ENCODE data around the gene VPS35L.

Gene VPS35L
- 30.0 reads per million, percentile 56 among the genes with 10 or more reads in this experiment for total RNA-seq

DNA sequence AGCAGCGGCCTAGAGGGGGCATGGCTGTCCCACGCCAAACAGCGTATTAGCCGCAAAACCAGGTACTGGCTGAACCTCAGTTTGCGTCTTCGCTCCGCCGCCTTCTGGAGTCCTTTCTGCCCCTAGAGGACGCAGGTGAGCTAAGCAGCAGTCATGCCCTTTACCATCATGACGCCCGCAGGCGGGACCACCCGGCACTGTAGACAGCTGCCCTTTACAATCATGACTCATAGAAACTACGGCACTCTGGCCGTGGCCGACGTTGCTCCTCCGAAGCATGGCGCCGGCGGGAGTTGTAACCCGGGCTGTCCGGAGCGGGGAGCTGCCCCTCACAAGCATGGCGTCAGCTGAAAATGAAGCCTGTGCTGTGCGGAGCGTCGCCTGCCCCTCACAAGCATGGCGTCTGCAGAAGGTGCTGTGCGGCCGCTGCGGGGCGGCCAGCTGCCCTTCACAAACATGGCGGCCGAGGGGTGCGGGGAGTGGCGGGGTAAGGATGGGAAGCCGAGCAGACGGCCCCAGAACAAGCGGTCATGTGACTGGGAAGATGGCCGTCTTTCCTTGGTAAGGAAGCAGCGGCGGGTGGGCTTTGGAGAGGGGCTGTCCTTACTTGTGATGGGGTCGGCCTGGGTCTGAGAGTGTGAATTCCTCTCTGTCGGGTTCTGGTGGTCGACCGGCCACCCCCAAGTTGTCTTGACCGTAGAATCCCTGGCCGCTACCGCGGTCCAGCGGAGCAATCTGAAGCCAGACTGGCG is at the start of gene VPS35L:
VPS35L (plus strand) TSS at position 518 of the 752 bp plus-strand sequence; CDS start at position 545, 27 bp downstream.
- peak; percentile 97 for DNase-seq

- DNase-seq: no peak
These were observed 48.5 kb upstream of the VPS35L start for GRCh38 chr16:19506965-19507364.

GRCh38 chr16:19507867-19508266 is 47.6 kb upstream of the VPS35L start:
- DNase-seq: no peak

DNA sequence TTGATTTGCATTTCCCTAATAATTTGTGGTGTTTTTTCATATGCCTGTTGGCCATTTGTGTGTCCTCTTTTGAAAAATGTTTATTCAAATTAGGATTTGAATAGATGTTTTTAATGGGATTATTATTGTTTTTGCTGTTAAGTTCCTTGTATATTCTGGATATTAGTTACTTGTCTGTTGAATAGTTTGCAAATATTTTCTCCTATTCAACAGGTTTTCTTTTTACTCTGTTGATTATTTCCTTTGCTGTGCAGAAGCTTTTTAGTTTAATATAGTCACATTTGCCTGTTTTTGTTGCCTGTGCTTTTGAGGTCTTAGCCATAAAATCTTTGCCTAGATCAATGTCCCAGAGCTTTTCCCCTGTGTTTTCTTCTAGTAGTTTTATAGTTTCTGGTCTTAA is 43.2 kb upstream of the VPS35L start:
- no peak for DNase-seq

DNA sequence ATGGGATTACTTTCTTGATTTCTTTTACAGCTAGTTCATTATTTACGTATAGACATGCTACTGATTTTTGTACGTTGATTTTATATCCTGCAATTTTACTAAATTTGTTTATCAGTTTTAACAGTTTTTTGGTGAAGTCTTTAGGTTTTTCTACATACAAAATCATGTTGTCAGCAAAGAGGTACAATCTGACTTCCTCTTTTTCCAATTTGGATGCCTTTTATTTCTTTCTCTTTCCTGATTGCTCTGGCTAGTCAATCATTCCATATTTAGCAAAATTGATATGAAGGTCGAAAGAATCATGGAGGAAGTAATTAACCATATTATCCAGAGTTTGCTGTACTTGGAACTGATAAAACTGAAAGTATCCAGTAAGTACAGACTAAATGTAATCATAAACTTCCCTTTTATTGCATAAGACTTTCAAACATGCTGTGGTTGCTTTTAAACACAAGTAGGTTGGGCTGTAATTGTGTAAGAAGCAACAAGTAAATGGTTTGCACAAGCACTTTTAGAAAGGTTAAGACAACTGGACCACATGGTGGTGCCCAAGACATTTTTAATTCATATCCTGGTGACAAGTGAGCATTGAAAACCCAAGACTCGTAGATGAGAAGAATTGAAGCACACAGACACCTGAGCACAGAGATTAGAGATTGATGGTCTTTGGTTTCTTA is 42.0 kb upstream of the VPS35L start:
- DNase-seq: no peak

DNA sequence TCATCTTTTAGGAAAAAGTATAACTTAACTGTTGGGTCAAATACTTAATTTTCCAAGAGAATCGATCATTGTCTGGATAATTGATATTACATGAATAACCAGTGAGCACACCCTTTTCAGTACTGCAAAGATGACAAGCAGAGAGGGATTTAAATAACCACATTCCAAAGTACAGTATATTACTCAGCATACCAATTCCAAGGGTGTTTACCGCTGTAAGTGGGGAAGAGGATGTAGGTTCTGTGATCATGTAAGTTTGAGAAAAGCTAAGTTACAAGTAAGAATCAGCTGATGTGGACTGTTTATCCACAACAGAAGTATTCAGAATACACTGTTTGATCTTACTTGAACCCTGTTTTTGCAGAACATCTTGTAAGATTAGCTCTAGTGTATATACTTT is 39.7 kb upstream of the VPS35L start:
- no peak for DNase-seq

DNA sequence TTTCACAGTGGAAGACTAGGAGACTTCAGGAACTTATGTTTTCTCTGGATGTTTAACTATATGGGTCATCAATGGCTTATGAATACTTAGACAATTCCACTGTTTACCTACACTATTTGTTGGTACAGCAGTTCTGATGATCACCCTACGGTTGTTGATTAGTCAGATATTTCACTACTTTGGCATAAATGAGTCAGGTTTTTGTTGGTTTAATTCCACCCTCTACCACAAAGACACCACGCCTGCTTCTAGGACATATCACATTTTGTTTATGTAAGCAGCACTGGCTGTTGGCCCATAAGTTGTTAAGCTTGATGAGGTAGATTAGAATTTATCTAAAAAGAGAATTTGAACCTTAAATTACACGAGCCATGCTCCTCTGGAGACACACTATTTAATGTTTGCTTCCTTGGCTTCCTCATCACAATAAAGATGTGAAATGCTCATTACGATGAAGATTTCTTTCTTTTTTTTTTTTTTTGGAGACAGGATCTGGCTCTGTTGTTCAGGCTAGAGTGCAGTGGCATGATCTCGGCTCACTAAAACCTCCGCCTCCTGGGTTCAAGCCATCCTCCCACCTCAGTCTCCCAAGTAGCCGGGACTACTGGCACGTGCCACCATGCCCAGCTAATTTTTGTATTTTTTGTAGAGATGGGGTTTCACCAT is 37.9 kb upstream of the VPS35L start:
- DNase-seq: no peak

DNA sequence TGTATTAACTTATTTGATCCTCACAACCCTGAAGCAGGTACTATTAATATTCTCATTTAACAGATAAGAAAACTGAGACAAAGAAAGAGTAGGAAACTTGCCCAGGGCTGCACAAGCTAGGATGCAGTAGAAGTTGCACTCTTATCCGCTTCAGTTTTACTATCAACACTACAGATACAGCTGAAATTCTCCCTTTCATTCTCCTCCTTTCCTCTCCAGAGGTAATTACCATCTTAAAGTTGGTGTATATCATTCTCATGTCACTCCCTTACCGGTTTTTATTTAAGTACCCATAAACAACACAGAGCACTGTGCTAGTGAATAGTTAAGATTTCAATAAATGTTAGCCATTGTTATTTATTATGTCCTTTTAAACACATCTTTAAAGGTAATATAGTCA is 37.1 kb upstream of the VPS35L start:
- DNase-seq: no peak

DNA sequence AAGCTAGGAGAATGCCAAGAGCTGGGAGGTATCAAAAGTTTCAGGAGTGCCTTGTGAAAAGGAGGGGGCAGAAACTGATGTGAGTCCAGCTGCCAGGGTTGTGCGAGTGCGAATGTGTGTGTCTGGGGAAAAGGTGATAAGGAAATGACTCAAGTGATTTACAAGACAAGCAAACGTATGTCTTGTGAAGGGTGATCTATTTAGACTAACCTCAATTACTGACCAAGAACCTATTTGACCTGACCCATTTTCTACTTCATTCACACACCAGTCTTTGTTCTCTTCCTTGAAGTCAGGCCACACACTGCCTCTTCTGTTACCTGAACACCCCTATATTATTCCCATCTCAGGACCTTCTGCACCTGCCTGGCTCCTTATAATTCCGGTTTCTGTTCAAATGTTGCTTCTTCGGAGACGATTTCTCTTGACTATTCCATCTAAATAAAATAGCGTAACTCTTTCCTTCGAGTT is 34.6 kb upstream of the VPS35L start:
- no peak for DNase-seq

DNA sequence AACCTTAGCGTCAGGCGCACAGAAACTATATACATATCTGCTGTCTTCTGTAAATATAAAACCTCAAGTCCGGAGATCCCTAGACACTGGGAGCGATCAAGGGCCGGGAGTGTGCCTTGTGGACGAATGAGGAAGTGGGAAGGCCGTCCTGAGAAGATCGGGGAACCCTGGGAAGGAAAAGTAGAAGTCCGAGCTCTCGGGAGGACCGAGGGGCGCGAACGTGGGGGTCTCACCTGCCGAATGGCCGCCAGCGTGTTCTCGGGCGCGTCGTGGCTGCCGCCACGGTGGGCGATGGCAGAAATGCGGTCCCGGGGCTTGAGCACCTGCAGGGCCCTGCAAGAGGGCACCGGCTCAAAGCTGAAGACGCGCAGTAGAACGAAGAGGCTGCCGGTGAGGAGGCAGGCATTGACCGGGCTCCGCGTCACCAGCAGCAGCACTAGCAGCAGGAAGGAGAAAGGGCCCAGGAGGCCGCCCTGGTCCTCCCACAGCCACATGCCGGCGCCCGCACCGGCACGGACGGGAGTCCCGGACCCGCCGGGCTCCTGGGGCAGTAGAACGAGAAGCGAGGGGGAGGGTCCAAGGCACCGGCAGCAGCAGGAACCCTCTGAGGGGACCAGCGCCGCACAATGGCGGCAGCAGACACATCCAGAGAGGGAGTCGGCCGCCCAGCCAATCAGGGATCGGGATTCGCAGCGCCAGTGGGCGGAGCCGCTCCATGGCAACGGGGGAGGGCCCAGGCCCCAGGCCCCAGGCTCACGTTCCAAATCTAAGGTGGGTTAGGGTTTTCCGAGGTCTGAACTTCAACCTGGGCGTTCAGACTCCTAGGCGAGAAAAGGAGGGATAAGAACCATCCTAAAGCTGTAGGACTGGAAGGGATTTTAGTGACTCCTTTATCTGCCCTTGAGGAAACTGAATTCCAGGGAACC is 33.8 kb upstream of the VPS35L start, which contains the start of gene GDE1:
GDE1 (minus strand) TSS at position 628 of the 926 bp plus-strand sequence; CDS start at position 494, 134 bp downstream.
- peak; percentile 92 for DNase-seq

GRCh38 chr16:19522397-19522732 is 33.1 kb upstream of the VPS35L start:
- DNase-seq: no peak

- no peak for DNase-seq
These were observed 32.7 kb upstream of the VPS35L start for GRCh38 chr16:19522760-19523159.

DNA sequence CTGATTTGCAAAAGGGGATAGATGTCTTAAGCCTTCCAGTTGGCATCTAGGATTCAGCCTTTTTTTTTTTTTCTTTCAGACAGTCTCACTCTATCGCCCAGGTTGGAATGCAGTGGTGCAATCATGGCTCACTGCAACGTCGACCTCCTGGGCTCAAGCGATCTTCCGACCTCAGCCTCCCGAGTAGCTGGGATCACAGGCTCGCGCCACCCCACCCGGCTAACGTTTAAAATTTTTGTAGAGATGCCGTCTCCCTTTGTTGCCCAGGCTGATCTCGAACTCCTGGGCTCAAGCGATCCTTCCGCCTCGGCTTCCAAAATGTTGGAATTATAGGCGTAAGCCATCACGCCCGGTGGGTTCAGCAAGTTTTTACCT is 32.3 kb upstream of the VPS35L start:
- no peak for DNase-seq

DNA sequence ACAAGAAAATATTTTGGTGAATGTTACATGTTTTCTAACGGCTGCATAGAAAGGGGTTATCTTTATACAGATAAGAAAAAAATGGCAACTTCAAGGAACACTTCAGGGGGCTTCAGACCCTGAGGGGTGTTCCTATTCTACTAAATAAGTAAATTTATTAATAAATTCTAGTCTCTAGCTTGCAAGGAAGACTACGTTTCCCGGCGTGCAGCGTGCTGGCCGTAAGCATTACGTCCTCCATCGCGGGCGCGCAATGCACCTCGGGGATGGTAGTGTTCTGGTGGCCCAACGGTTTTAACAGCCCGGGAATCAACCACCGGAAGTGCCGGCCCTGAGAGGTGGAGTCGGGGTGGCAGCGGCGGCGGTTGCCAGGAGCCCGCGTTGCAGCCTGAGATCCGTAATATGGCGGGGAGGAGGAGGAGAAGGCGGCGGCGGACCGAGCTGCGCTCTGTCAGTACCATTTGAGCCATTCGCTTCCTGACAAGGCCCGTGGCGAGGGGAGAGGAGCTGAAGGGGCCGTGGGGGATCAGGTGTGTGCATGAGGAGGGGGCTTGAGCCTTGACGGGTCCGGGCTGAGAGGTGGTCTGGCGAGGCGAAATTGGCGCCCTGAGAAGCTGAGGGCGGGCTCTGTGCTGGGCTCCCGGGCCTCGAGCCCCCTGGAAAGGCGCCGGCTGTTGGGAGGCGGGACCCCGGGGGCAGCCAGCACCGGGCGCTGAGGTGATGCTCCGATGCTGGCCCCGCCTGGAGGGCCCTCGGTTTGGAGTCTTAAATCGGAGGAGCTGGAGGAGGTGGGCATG is 31.7 kb upstream of the VPS35L start, which contains the start of gene CCP110:
CCP110 (plus strand) TSS at position 384 of the 797 bp plus-strand sequence. CDS start 3,940 bp downstream, outside the sequence.
- peak; percentile 94 for DNase-seq

GRCh38 chr16:19524356-19524615 is 31.2 kb upstream of the VPS35L start:
- DNase-seq: no peak

DNA sequence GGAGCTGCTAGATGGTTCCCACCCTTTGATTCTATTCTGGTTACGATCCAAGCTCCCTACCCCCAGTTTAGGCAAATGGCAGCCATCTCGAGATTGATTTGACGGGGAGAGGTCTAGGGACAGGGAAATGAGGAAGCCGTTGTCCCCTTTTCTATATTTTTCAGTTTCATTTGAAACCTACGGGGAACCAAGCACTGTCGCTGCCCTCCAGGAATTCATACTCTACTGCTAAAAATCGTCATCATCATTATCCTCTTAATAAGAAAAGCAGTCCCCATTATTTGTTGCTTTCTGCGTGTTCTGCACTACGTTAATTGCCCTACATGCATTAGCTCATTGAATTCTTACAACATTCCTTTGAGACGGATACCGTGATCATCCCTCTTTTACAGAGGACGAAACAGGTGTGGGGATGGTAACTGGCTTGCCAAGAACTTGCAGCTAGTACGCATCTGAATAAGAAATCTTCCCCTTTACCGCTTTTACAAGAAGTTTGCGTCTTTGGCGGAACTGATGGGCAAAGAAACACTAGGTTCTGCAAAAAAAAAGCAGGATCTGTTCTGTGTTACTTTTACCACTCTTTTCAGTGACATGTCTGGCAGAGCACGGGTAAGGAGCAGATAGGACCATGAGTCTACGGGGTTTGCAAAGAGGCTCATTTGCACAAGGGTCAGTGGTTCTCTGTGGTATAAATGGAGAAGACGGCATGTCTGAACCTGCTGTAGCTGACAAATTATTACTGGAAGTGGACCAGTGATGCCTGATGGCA is 30.7 kb upstream of the VPS35L start:
- DNase-seq: no peak

DNA sequence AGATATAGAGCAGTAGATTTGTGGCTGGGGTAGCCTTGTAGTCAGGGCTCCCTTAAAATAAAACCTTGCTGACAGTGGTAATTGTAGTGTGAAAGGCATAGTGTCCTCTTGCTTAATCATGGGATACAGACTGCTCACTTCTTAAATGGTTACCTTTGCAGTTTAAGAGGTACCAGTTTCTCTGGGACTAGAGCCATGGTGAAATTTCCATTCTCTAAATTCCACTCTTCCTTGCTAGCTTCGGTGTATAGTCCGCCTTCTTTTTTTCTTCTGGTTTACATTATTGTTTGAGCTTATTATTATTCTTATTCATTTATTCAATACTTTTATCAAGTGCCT is 30.1 kb upstream of the VPS35L start:
- DNase-seq: no peak

DNA sequence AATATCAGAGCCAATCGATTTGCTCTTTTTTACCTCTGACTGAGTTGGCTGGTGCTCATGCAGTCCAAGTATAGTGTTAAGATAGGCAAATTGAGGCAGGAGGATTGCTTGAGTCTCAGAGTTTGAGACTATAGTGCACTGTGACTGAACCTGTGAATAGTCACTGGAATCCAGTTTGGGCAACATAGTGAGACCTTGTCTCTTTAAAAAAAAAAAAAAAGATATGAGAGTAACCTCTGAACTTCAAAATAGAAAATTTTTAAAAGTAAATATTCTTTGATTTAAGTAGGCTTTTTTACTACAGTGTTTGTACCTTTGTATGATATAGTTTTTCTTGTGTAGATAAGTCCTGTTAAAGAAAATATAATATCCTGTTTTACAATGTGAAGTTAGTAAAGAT is 28.3 kb upstream of the VPS35L start:
- DNase-seq: no peak

- DNase-seq: no peak
These were observed 26.8 kb upstream of the VPS35L start for GRCh38 chr16:19528666-19529065.

GRCh38 chr16:19532601-19533000 is 22.9 kb upstream of the VPS35L start:
- no peak for DNase-seq
